Stimulated activated memory B cell treated with anti-CD40 and anti-IgM and Interleukin-4, amounts not matched to agents 10 μg/mL and 1 μg/mL and 100 μg/mL, for 72 hours (primary cell): ENCODE data around the gene ZNF341.

Experiments used
- ATAC-seq: fragments of 150-1000 bp; cut with Tn5 transposase; 2 replicates; pipeline ENCODE4 v1.10.0; 2021
- H3K27ac Mint-ChIP-seq: one replicate; pipeline ENCODE4 v1.8.0; 2022; ENCODE audit warnings: mild to moderate bottlenecking, mixed read lengths
- H3K27me3 Mint-ChIP-seq: one replicate; pipeline ENCODE4 v1.8.0; 2022; ENCODE audit warnings: mixed read lengths
- H3K36me3 Mint-ChIP-seq: one replicate; pipeline ENCODE4 v1.8.0; 2022; ENCODE audit warnings: mixed read lengths
- H3K4me1 Mint-ChIP-seq: one replicate; pipeline ENCODE4 v1.8.0; 2022; ENCODE audit warnings: mixed read lengths
- H3K4me3 Mint-ChIP-seq: one replicate; pipeline ENCODE4 v1.8.0; 2022; ENCODE audit warnings: mild to moderate bottlenecking, moderate library complexity, mixed read lengths
- H3K9me3 Mint-ChIP-seq: one replicate; pipeline ENCODE4 v1.8.0; 2022; ENCODE audit warnings: mixed read lengths

The ZNF341 gene

GRCh38 chr20:33767777-33768138, 36.0 kb downstream of the ZNF341 start:
- no peaks in the 10 kb centered on the region for H3K27me3 Mint-ChIP-seq
- peaks cover 11% of the 10 kb centered on the region for H3K4me1 Mint-ChIP-seq
- H3K9me3 Mint-ChIP-seq, result no peaks in the 10 kb centered on the region
- peaks cover 30% of the 10 kb centered on the region for H3K36me3 Mint-ChIP-seq
- H3K4me3 Mint-ChIP-seq, result no peak overlapping the region
- no peak for ATAC-seq
- H3K27ac Mint-ChIP-seq, result no peak overlapping the region

- Mint-ChIP-seq H3K4me3 (no peak overlapping the region), H3K9me3 (no peaks in the 10 kb centered on the region), H3K27me3 (no peaks in the 10 kb centered on the region), H3K36me3 (peaks cover 23% of the 10 kb centered on the region), H3K4me1 (peaks cover 21% of the 10 kb centered on the region), H3K27ac (no peak overlapping the region)
- no peak for ATAC-seq
Observed at GRCh38 chr20:33769043-33769442, 37.2 kb downstream of the ZNF341 start.

GRCh38 chr20:33770005-33770404, 38.2 kb downstream of the ZNF341 start:
- H3K9me3 Mint-ChIP-seq, result no peaks in the 10 kb centered on the region
- no peaks in the 10 kb centered on the region for H3K27me3 Mint-ChIP-seq
- ATAC-seq, result peak; percentile 56
- peak overlapping the region; percentile 37 for H3K27ac Mint-ChIP-seq
- no peak overlapping the region for H3K4me3 Mint-ChIP-seq
- peaks cover 23% of the 10 kb centered on the region for H3K36me3 Mint-ChIP-seq
- H3K4me1 Mint-ChIP-seq, result peaks cover 28% of the 10 kb centered on the region

- no peaks in the 10 kb centered on the region for H3K27me3 Mint-ChIP-seq
- ATAC-seq, result no peak
- H3K4me1 Mint-ChIP-seq, result peaks cover 30% of the 10 kb centered on the region
- peaks cover 15% of the 10 kb centered on the region for H3K36me3 Mint-ChIP-seq
- H3K4me3 Mint-ChIP-seq, result peak overlapping the region; percentile 32
- no peaks in the 10 kb centered on the region for H3K9me3 Mint-ChIP-seq
- H3K27ac Mint-ChIP-seq, result peak overlapping the region; percentile 90
Observed at GRCh38 chr20:33771938-33772337, 40.1 kb downstream of the ZNF341 start.

- Mint-ChIP-seq H3K4me1 (peaks cover 30% of the 10 kb centered on the region), H3K4me3 (no peak overlapping the region), H3K27ac (peak overlapping the region; percentile 90), H3K27me3 (no peaks in the 10 kb centered on the region), H3K9me3 (no peaks in the 10 kb centered on the region), H3K36me3 (peaks cover 10% of the 10 kb centered on the region)
- no peak for ATAC-seq
Observed at GRCh38 chr20:33772439-33772838, 40.6 kb downstream of the ZNF341 start.

- Mint-ChIP-seq H3K27ac (peak overlapping the region; percentile 90), H3K36me3 (peaks cover 6% of the 10 kb centered on the region), H3K9me3 (no peaks in the 10 kb centered on the region), H3K4me1 (peaks cover 41% of the 10 kb centered on the region), H3K27me3 (no peaks in the 10 kb centered on the region), H3K4me3 (no peak overlapping the region)
- peak; percentile 90 for ATAC-seq
Observed at GRCh38 chr20:33773412-33774089, 41.8 kb downstream of the ZNF341 start.

GRCh38 chr20:33777816-33778215, 46.0 kb downstream of the ZNF341 start:
- H3K36me3 Mint-ChIP-seq, result peaks cover 20% of the 10 kb centered on the region
- peaks cover 5% of the 10 kb centered on the region for H3K9me3 Mint-ChIP-seq
- H3K4me3 Mint-ChIP-seq, result no peak overlapping the region
- peaks cover 66% of the 10 kb centered on the region for H3K4me1 Mint-ChIP-seq
- H3K27me3 Mint-ChIP-seq, result no peaks in the 10 kb centered on the region
- H3K27ac Mint-ChIP-seq, result peak overlapping the region; percentile 90
- no peak for ATAC-seq

GRCh38 chr20:33781133-33781532, 49.3 kb downstream of the ZNF341 start:
- Mint-ChIP-seq H3K4me3 (no peak overlapping the region), H3K9me3 (peaks cover 5% of the 10 kb centered on the region), H3K36me3 (peaks cover 20% of the 10 kb centered on the region), H3K4me1 (peaks cover 62% of the 10 kb centered on the region), H3K27ac (peak overlapping the region; percentile 90), H3K27me3 (no peaks in the 10 kb centered on the region)
- no peak for ATAC-seq

- Mint-ChIP-seq H3K9me3 (peaks cover 5% of the 10 kb centered on the region), H3K36me3 (peaks cover 20% of the 10 kb centered on the region), H3K4me3 (no peak overlapping the region), H3K4me1 (peaks cover 65% of the 10 kb centered on the region), H3K27ac (peak overlapping the region; percentile 90), H3K27me3 (no peaks in the 10 kb centered on the region)
- no peak for ATAC-seq
Observed at GRCh38 chr20:33781945-33782344, 50.1 kb downstream of the ZNF341 start.

GRCh38 chr20:33783256-33783655, 51.5 kb downstream of the ZNF341 start:
- Mint-ChIP-seq H3K27me3 (no peaks in the 10 kb centered on the region), H3K4me3 (no peak overlapping the region), H3K9me3 (peaks cover 5% of the 10 kb centered on the region), H3K36me3 (peaks cover 25% of the 10 kb centered on the region), H3K27ac (peak overlapping the region; percentile 90), H3K4me1 (peaks cover 67% of the 10 kb centered on the region)
- ATAC-seq, result no peak

GRCh38 chr20:33783818-33784217, 52.0 kb downstream of the ZNF341 start:
- no peak for ATAC-seq
- H3K27ac Mint-ChIP-seq, result peak overlapping the region; percentile 90

GRCh38 chr20:33784225-33784624, 52.4 kb downstream of the ZNF341 start:
- H3K27me3 Mint-ChIP-seq, result no peaks in the 10 kb centered on the region
- ATAC-seq, result no peak
- peaks cover 25% of the 10 kb centered on the region for H3K36me3 Mint-ChIP-seq
- H3K9me3 Mint-ChIP-seq, result peaks cover 5% of the 10 kb centered on the region
- H3K4me3 Mint-ChIP-seq, result no peak overlapping the region
- H3K27ac Mint-ChIP-seq, result peak overlapping the region; percentile 90
- H3K4me1 Mint-ChIP-seq, result peaks cover 57% of the 10 kb centered on the region

More at GRCh38 chr20:33783818-33784217, 52.0 kb downstream of the ZNF341 start:
- Mint-ChIP-seq H3K9me3 (peaks cover 5% of the 10 kb centered on the region), H3K4me1 (peaks cover 61% of the 10 kb centered on the region), H3K27me3 (no peaks in the 10 kb centered on the region), H3K4me3 (no peak overlapping the region), H3K36me3 (peaks cover 25% of the 10 kb centered on the region)

GRCh38 chr20:33785503-33785902, 53.7 kb downstream of the ZNF341 start:
- Mint-ChIP-seq H3K36me3 (peaks cover 27% of the 10 kb centered on the region), H3K27me3 (no peaks in the 10 kb centered on the region), H3K4me1 (peaks cover 45% of the 10 kb centered on the region), H3K27ac (peak overlapping the region; percentile 53), H3K4me3 (no peak overlapping the region), H3K9me3 (no peaks in the 10 kb centered on the region)
- ATAC-seq, result no peak

GRCh38 chr20:33787253-33787891, 55.6 kb downstream of the ZNF341 start:
- ATAC-seq, result no peak
- peaks cover 24% of the 10 kb centered on the region for H3K36me3 Mint-ChIP-seq
- no peaks in the 10 kb centered on the region for H3K9me3 Mint-ChIP-seq
- peak overlapping the region; percentile 3 for H3K27ac Mint-ChIP-seq
- peaks cover 31% of the 10 kb centered on the region for H3K4me1 Mint-ChIP-seq
- no peak overlapping the region for H3K4me3 Mint-ChIP-seq
- no peaks in the 10 kb centered on the region for H3K27me3 Mint-ChIP-seq

- Mint-ChIP-seq H3K27ac (peak overlapping the region; percentile 3), H3K4me1 (peaks cover 21% of the 10 kb centered on the region), H3K4me3 (no peak overlapping the region), H3K36me3 (peaks cover 21% of the 10 kb centered on the region), H3K9me3 (no peaks in the 10 kb centered on the region), H3K27me3 (no peaks in the 10 kb centered on the region)
- ATAC-seq, result no peak
Observed at GRCh38 chr20:33788351-33789049, 56.7 kb downstream of the ZNF341 start.
